Progenitor cell of endocrine pancreas (in vitro differentiated cells): ENCODE measurements around the gene TRIM3. TPM values are rescaled to one million over a fixed set of nuclear protein-coding genes. Genes with fewer than 3 reads are reported as not detected.

ENCODE experiments used
- DNase-seq: peaks from one replicate; pipeline ENCODE4 v3.0.0; 2021; ENCODE audit warnings: low spot score; ENCODE audit not compliant: unreplicated experiment
- H3K27ac Mint-ChIP-seq: 2 replicates; pipeline ENCODE4 v1.8.0; 2021; ENCODE audit warnings: mild to moderate bottlenecking, moderate library complexity, mixed read lengths
- H3K27me3 Mint-ChIP-seq: 2 replicates; pipeline ENCODE4 v1.8.0; 2021; ENCODE audit warnings: mixed read lengths
- H3K36me3 Mint-ChIP-seq: 2 replicates; pipeline ENCODE4 v1.8.0; 2022; ENCODE audit warnings: mixed read lengths; ENCODE audit not compliant: insufficient read depth
- H3K4me1 Mint-ChIP-seq: 2 replicates; pipeline ENCODE4 v1.8.0; 2021; ENCODE audit warnings: low read depth, mixed read lengths
- H3K4me3 Mint-ChIP-seq: 2 replicates; pipeline ENCODE4 v1.8.0; 2021; ENCODE audit warnings: low read depth, mild to moderate bottlenecking, moderate library complexity, mixed read lengths
- H3K9me3 Mint-ChIP-seq: 2 replicates; pipeline ENCODE4 v1.8.0; 2021; ENCODE audit warnings: low read depth, mixed read lengths
- total RNA-seq: library from RNA; stranded (reverse); gene quantifications from 2 replicates; pipeline ENCODE4 v1.2.1, GENCODE V29; 2021
- TF ChIP-seq, protein P1 (sequence below): fragments of 200-600 bp; sonication (generic); IDR thresholded peaks from one replicate; pipeline ENCODE4 v1.5.0; 2021; ENCODE audit warnings: antibody characterized with exemption, mild to moderate bottlenecking; ENCODE audit not compliant: unreplicated experiment

TRIM3 gene
- total RNA-seq, 1 donor from 2014 or later, result 22.6 TPM

DNA sequence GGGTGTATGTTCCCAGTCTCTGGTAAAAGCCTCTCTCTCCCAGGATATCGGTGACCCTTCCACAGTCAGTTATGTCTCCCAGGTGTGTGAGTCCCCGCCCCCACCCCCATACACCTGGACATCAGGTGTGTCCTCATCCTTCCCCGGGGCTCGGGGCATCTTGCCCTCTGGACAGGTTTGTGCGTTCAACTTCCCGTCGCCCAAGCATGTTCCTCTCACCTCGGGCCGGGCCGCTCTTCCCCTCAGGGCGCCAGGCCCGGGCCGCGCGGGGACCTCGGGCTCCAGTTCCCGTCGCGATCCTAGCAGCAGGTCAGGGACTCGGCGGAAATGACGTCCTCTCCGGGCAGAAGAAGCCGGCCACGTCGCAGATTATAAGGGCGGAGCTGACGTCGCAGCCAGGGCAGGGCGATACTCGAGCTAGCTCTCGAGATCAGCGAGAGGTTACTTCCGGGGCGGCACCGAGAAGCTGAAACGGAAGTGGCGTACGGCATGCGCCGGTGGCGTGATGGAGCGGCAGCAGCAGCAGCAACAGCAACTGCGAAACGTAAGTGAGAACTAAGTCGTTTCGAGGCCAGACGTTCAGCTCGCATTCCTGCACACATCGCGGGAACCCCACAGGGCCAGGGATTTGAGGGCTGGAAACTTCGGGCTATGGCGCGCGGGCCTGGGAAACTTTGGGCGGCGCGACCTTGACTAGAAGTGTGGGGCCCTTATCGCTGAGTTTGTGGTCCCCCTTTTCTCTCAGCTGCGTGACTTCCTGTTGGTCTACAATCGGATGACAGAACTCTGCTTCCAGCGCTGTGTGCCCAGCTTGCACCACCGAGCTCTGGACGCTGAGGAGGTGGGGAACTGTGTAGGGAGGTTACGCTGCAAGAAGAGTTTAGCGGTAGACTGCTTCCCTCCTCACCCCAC is 7.5 kb upstream of the TRIM3 start, which contains the start of the genes ARFIP2 and TIMM10B:
TSS of gene ARFIP2 (minus strand) at position 320 of the 912 bp plus-strand sequence. CDS start 910 bp downstream, outside the sequence.
TSS of gene TIMM10B (plus strand) at position 490 of the 912 bp plus-strand sequence. CDS start at position 506, 16 bp downstream.
- Mint-ChIP-seq H3K36me3 (peaks cover 20% of the 10 kb centered on the region), H3K9me3 (no peaks in the 10 kb centered on the region), H3K4me1 (peaks cover 19% of the 10 kb centered on the region), H3K27me3 (no peaks in the 10 kb centered on the region), H3K4me3 (peak within 1 kb of the TSS; percentile 97), H3K27ac (peak within 1 kb of the TSS; percentile 98)
- TF ChIP-seq, protein P1, sequence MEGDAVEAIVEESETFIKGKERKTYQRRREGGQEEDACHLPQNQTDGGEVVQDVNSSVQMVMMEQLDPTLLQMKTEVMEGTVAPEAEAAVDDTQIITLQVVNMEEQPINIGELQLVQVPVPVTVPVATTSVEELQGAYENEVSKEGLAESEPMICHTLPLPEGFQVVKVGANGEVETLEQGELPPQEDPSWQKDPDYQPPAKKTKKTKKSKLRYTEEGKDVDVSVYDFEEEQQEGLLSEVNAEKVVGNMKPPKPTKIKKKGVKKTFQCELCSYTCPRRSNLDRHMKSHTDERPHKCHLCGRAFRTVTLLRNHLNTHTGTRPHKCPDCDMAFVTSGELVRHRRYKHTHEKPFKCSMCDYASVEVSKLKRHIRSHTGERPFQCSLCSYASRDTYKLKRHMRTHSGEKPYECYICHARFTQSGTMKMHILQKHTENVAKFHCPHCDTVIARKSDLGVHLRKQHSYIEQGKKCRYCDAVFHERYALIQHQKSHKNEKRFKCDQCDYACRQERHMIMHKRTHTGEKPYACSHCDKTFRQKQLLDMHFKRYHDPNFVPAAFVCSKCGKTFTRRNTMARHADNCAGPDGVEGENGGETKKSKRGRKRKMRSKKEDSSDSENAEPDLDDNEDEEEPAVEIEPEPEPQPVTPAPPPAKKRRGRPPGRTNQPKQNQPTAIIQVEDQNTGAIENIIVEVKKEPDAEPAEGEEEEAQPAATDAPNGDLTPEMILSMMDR, result no peak
- peak; percentile 90 for DNase-seq

DNA sequence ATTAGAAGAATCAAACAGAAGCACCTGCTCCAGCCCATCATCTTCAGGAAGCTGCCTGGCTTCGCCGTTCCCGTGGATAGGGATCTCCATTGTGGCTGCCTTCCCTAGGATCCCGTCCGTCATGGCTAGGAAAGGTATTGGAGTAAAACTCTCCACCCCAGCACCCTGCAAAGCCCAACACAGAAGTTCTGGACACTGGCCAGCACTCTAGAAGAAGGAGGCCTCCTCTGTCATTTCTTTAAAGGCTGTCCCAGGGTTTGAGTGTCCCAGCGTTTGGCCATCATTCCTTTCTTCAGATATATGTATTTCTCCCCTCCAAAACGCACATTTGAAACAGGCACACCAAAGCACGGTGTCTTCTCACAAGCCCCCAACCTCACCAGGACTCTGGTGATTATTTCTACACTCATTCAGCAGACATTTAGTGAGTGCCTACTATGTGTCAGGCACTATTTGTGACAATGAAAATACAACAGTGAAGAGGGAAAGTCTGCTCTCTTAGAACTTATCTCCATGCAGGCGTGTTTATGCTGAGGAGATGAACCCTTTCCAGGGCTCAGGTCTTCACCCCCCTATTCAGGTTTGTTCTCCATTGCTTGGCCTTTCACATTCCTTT is 6.7 kb upstream of the TRIM3 start:
- DNase-seq, result no peak
- Mint-ChIP-seq H3K9me3 (no peaks in the 10 kb centered on the region), H3K36me3 (peaks cover 20% of the 10 kb centered on the region), H3K27ac (peak overlapping the region; percentile 98), H3K27me3 (no peaks in the 10 kb centered on the region), H3K4me3 (peak overlapping the region; percentile 97), H3K4me1 (peaks cover 22% of the 10 kb centered on the region)
- TF ChIP-seq, protein P1, result no peak

DNA sequence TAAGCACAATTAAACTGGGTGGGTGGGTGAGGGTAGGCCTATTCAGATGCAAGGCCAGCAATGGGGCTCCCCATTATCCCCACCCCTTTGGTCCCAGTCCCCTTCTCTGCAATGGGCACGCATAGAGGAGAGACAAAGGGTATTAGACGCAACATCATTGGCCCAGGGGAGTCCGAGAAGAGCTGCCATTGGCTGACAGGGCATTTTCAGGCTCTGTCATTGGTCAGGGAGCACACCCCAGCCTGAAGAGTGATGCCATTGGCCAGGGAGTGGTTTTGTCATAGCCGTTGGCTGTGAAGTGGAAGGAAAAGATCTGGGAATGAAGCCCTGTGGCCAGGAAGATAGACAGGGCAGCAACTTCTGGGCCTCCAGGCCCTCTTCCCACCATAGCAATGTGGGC is 2.8 kb upstream of the TRIM3 start:
- no peaks in the 10 kb centered on the region for H3K9me3 Mint-ChIP-seq
- no peak overlapping the region for H3K4me3 Mint-ChIP-seq
- H3K27me3 Mint-ChIP-seq, result peaks cover 8% of the 10 kb centered on the region
- H3K27ac Mint-ChIP-seq, result no peak overlapping the region
- H3K36me3 Mint-ChIP-seq, result peaks cover 12% of the 10 kb centered on the region
- DNase-seq, result no peak
- peaks cover 29% of the 10 kb centered on the region for H3K4me1 Mint-ChIP-seq
- TF ChIP-seq, protein P1, result no peak

DNA sequence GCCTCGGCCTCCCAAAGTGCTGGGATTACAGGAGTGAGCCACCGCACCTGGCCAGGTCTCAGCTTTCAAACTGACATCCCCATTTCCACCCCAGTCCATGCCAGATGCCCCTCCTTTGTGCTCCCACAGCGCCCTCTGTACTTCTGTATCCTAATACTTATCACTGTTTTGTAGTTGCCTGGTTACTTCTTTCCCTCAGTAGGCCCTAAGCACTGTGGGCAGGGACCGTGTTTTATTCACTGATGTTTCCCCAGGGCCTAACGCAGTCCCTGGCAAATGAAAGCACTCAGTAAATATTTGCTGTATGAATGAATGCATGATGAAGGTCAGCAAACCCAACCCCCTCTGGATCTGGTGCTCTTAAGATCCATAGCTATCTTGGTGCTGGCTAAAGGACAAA is 2.2 kb upstream of the TRIM3 start:
- TF ChIP-seq, protein P1, result no peak
- peaks cover 27% of the 10 kb centered on the region for H3K4me1 Mint-ChIP-seq
- no peak for DNase-seq
- H3K27ac Mint-ChIP-seq, result no peak overlapping the region
- peaks cover 10% of the 10 kb centered on the region for H3K27me3 Mint-ChIP-seq
- H3K4me3 Mint-ChIP-seq, result no peak overlapping the region
- no peaks in the 10 kb centered on the region for H3K9me3 Mint-ChIP-seq
- H3K36me3 Mint-ChIP-seq, result peaks cover 12% of the 10 kb centered on the region

DNA sequence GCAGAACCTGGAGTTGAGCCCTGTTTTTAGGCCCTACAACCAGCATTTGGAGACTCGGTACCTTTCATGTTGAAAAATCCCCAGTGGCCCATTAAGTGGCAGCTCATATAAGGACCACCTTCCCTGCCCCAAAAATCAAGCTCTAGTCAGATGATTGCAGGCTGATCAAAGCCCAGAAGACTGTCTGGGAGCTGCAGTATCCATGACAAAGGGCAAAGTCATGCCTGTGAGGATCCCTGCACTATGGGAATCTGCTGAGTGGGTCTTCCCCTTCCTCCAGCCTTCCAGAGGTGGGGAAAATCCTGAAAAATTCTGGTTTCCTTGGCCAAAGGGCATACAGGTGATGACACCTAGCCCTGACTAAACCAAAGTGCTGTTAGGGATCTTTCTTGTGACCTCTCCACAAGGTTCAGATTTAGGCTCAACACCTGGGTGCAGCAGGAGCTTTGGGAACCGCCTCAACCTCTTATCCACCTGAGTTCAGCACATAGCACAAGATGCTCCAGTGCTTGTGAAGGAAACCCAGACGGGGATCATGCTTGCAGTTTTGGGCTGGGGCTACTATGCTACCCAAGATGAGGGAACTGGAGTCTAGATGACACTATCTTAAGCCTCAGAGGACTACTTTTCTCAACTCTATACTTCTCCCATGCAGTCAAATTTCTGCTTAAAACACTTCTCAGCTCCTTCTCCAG is 1.2 kb upstream of the TRIM3 start:
- TF ChIP-seq, protein P1, result no peak
- peaks cover 19% of the 10 kb centered on the region for H3K4me1 Mint-ChIP-seq
- no peaks in the 10 kb centered on the region for H3K9me3 Mint-ChIP-seq
- H3K4me3 Mint-ChIP-seq, result peak overlapping the region; percentile 82
- DNase-seq, result no peak
- peaks cover 10% of the 10 kb centered on the region for H3K27me3 Mint-ChIP-seq
- no peak overlapping the region for H3K27ac Mint-ChIP-seq
- H3K36me3 Mint-ChIP-seq, result peaks cover 12% of the 10 kb centered on the region
